Measurements from ENCODE around the gene VSIG4.

DNA sequence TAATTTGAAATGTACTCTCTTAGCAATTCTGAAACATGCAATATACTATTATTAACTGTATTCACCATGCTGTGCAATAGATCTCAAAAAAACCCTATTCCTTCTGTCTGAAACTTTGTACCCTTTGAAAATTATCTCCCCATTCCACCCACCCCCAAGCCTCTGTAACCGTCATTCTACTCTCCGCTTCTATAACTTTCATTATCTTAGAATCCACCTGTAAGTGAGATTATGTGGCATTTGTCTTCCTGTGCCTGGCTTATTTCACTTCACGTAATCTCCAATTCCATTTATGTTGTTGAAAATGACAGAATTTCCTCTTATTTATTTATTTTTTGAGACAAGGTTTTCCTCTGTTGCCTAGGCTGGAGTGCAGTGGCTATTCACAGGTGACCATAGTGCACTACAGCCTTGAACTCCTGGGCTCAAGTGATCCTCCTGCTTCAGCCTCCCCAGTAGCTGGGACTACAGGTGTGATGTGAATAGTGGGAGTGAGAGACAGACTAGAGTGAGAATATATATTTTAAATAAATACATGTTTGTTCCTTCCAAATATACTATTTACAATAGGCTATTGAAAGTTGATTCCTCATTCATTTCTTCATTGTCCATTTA, 30.5 kb downstream of the VSIG4 start:
- TF ChIP-seq TAF1 (IDR thresholded peaks at IDR 0.05; ENCODE audit: borderline replicate concordance, low read depth, low read length) (no peak), RAD21 (IDR thresholded peaks at IDR 0.05; ENCODE audit: low read length) (no peak), MXI1 (IDR thresholded peaks at IDR 0.05; ENCODE audit: low read depth, low read length) (no peak)
- TF ChIP-seq, protein P1, sequence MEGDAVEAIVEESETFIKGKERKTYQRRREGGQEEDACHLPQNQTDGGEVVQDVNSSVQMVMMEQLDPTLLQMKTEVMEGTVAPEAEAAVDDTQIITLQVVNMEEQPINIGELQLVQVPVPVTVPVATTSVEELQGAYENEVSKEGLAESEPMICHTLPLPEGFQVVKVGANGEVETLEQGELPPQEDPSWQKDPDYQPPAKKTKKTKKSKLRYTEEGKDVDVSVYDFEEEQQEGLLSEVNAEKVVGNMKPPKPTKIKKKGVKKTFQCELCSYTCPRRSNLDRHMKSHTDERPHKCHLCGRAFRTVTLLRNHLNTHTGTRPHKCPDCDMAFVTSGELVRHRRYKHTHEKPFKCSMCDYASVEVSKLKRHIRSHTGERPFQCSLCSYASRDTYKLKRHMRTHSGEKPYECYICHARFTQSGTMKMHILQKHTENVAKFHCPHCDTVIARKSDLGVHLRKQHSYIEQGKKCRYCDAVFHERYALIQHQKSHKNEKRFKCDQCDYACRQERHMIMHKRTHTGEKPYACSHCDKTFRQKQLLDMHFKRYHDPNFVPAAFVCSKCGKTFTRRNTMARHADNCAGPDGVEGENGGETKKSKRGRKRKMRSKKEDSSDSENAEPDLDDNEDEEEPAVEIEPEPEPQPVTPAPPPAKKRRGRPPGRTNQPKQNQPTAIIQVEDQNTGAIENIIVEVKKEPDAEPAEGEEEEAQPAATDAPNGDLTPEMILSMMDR (IDR thresholded peaks at IDR 0.05): no peak

Data from SK-N-SH (cell line).